H1 (cell line): ENCODE measurements around the gene SEMA3B. TPM values are rescaled to one million over a fixed set of nuclear protein-coding genes. Genes with fewer than 3 reads are reported as not detected.

Experiments used
- CTCF ChIA-PET: fragments of 300-600 bp; sonication (Branson Sonifier 250); formaldehyde crosslinking; loops from one replicate; lab custom pipeline; 2021; ENCODE audit not compliant: partially characterized antibody; lab: Charles Lee
- POLR2A ChIA-PET: fragments of 300-600 bp; sonication (Branson Sonifier 250); formaldehyde crosslinking; loops from one replicate; lab custom pipeline; 2021; ENCODE audit warnings: inconsistent platforms; ENCODE audit not compliant: partially characterized antibody; lab: Charles Lee
- DNase-seq, 2 experiments: peaks; one replicate each; pipeline versions ENCODE4 v3.0.0 to v3.0.0-alpha.2; 2010 to 2022; ENCODE audit warnings: low spot score in 2 of 2, low read depth in 1 of 2, mixed read lengths in 1 of 2
- FAIRE-seq: peaks from 2 replicates; lab custom pipeline; 2011; peaks lifted over from hg19 to GRCh38; lab: Jason Lieb, UNC
- H2AFZ ChIP-seq: 2 replicates; pipeline ENCODE4 v1.8.1; 2012; ENCODE audit warnings: low read length, inconsistent platforms
- H2AK5ac ChIP-seq: 2 replicates; pipeline ENCODE4 v1.6.1; 2013; ENCODE audit warnings: low read depth, low read length
- H2BK120ac ChIP-seq: replicated peaks from 2 replicates; pipeline ENCODE3; 2013; ENCODE audit warnings: low read depth, low read length, inconsistent platforms
- H2BK12ac ChIP-seq: 2 replicates; pipeline ENCODE4 v1.6.1; 2013; ENCODE audit warnings: low read depth, low read length
- H2BK15ac ChIP-seq: 2 replicates; pipeline ENCODE4 v1.6.1; 2013; ENCODE audit warnings: low read length
- H2BK20ac ChIP-seq: 2 replicates; pipeline ENCODE4 v1.6.1; 2013; ENCODE audit warnings: low read length
- H2BK5ac ChIP-seq: 2 replicates; pipeline ENCODE4 v1.6.1; 2013; ENCODE audit warnings: low read depth, low read length
- H3K14ac ChIP-seq: 2 replicates; pipeline ENCODE4 v1.6.1; 2013; ENCODE audit warnings: inconsistent platforms; ENCODE audit not compliant: insufficient read length
- H3K18ac ChIP-seq: 2 replicates; pipeline ENCODE4 v1.6.1; 2013; ENCODE audit warnings: low read length; ENCODE audit errors: extremely low read depth
- H3K23ac ChIP-seq: 2 replicates; pipeline ENCODE4 v1.6.1; 2013; ENCODE audit warnings: inconsistent platforms; ENCODE audit not compliant: insufficient read length
- H3K23me2 ChIP-seq: 2 replicates; pipeline ENCODE4 v1.6.1; 2013; ENCODE audit warnings: low read depth, low read length
- H3K27ac ChIP-seq: 2 replicates; pipeline ENCODE4 v1.6.1; 2011; ENCODE audit warnings: low read depth, low read length, inconsistent platforms
- H3K27me3 ChIP-seq, 4 experiments: replicated peaks in 1 of 4; 1 replicate in 1 of 4; 2 replicates in 3 of 4; pipeline versions ENCODE4 v1.6.1 to v1.8.1; 2011 to 2013; ENCODE audit warnings: low read length in 3 of 4, mild to moderate bottlenecking in 3 of 4, inconsistent platforms in 2 of 4, mixed read lengths in 2 of 4, moderate library complexity in 1 of 4; ENCODE audit not compliant: control insufficient read depth in 3 of 4, insufficient read depth in 3 of 4; ENCODE audit errors: extremely low read depth in 1 of 4
- H3K36me3 ChIP-seq, 4 experiments: 2 replicates each; pipeline versions ENCODE4 v1.6.1 to v1.8.1; 2011 to 2013; ENCODE audit warnings: mild to moderate bottlenecking in 4 of 4, low read length in 3 of 4, moderate library complexity in 2 of 4, control low read depth in 1 of 4, inconsistent platforms in 1 of 4; ENCODE audit not compliant: insufficient read depth in 4 of 4, control insufficient read depth in 2 of 4
- H3K4ac ChIP-seq: replicated peaks from 2 replicates; pipeline ENCODE3; 2013; ENCODE audit warnings: low read length, low read depth, mixed read lengths, inconsistent platforms; ENCODE audit not compliant: insufficient read length
- H3K4me1 ChIP-seq, 4 experiments: replicated peaks in 1 of 4; 1 replicate in 1 of 4; 2 replicates in 3 of 4; pipeline versions ENCODE4 v1.6.1 to v1.8.1; 2011 to 2013; ENCODE audit warnings: low read length in 3 of 4, inconsistent platforms in 2 of 4, mixed read lengths in 1 of 4; ENCODE audit not compliant: insufficient read depth in 4 of 4, control insufficient read depth in 3 of 4
- H3K4me2 ChIP-seq, 2 experiments: 2 replicates each; pipeline versions ENCODE4 v1.6.1 to v1.8.1; 2011 to 2013; ENCODE audit warnings: low read depth in 2 of 2, low read length in 2 of 2, control low read depth in 1 of 2, inconsistent platforms in 1 of 2, mild to moderate bottlenecking in 1 of 2; ENCODE audit not compliant: insufficient read depth in 1 of 2
- H3K4me3 ChIP-seq, 4 experiments: fragments of 200-600, 300-600 bp in 1 of 4; sonication (generic), shearing (Covaris generic), sonication (Bioruptor Twin) in 1 of 4; 2 replicates each; pipeline versions ENCODE4 v1.5.1 to v1.8.1; 2011 to 2016; ENCODE audit warnings: low read length in 4 of 4, low read depth in 3 of 4, control low read depth in 2 of 4, inconsistent platforms in 2 of 4, mild to moderate bottlenecking in 2 of 4, mixed read lengths in 1 of 4, moderate library complexity in 1 of 4; ENCODE audit not compliant: insufficient read depth in 2 of 4; ENCODE audit errors: extremely low read depth in 1 of 4
- H3K56ac ChIP-seq: replicated peaks from 2 replicates; pipeline ENCODE3; 2013; ENCODE audit warnings: low read depth, mild to moderate bottlenecking, mixed read lengths, low read length, inconsistent platforms; ENCODE audit not compliant: insufficient read length
- H3K79me1 ChIP-seq: 2 replicates; pipeline ENCODE4 v1.6.1; 2013; ENCODE audit warnings: low read depth, low read length, control low read depth
- H3K79me2 ChIP-seq, 2 experiments: 2 replicates each; pipeline versions ENCODE4 v1.6.1 to v1.8.1; 2012 to 2013; ENCODE audit warnings: low read length in 2 of 2, mild to moderate bottlenecking in 2 of 2, inconsistent platforms in 1 of 2; ENCODE audit not compliant: insufficient read depth in 2 of 2, control insufficient read depth in 1 of 2
- H3K9ac ChIP-seq, 4 experiments: replicated peaks in 1 of 4; 1 replicate in 1 of 4; 2 replicates in 3 of 4; pipeline versions ENCODE4 v1.6.1 to v1.8.1; 2011 to 2013; ENCODE audit warnings: low read depth in 3 of 4, low read length in 3 of 4, control low read depth in 2 of 4, mild to moderate bottlenecking in 2 of 4, moderate library complexity in 2 of 4, inconsistent platforms in 1 of 4; ENCODE audit errors: extremely low read depth in 1 of 4
- H3K9me3 ChIP-seq, 2 experiments: 2 replicates each; pipeline versions ENCODE4 v1.6.1 to v1.8.1; 2012 to 2013; ENCODE audit warnings: mild to moderate bottlenecking in 2 of 2, moderate library complexity in 2 of 2, control low read depth in 1 of 2, inconsistent platforms in 1 of 2, low read depth in 1 of 2, low read length in 1 of 2, mixed read lengths in 1 of 2; ENCODE audit not compliant: insufficient read depth in 2 of 2
- H4K20me1 ChIP-seq, 2 experiments: replicated peaks in 1 of 2; 2 replicates each; pipeline versions ENCODE3 to v1.8.1; 2011 to 2013; ENCODE audit warnings: inconsistent platforms in 2 of 2, low read length in 2 of 2, mild to moderate bottlenecking in 1 of 2; ENCODE audit not compliant: insufficient read depth in 2 of 2, control insufficient read depth in 1 of 2
- H4K5ac ChIP-seq: 2 replicates; pipeline ENCODE4 v1.6.1; 2013; ENCODE audit warnings: low read length, low read depth, mixed read lengths, inconsistent platforms; ENCODE audit not compliant: insufficient read length
- H4K8ac ChIP-seq: 2 replicates; pipeline ENCODE4 v1.8.0; 2013; ENCODE audit warnings: mild to moderate bottlenecking, moderate library complexity, low read length, inconsistent platforms; ENCODE audit not compliant: insufficient read depth; ENCODE audit errors: extremely low read depth
- H4K91ac ChIP-seq: replicated peaks from 2 replicates; pipeline ENCODE3; 2013; ENCODE audit warnings: low read length, mixed read lengths, inconsistent platforms; ENCODE audit not compliant: insufficient read length
- ATF2 ChIP-seq: IDR thresholded peaks from 2 replicates; pipeline ENCODE4 v1.6.1; 2012; ENCODE audit warnings: low read length, inconsistent platforms
- EGR1 ChIP-seq: IDR thresholded peaks from 2 replicates; pipeline ENCODE4 v1.6.1; 2011; ENCODE audit warnings: low read depth, low read length, borderline replicate concordance
- FOSL1 ChIP-seq: IDR thresholded peaks from 2 replicates; pipeline ENCODE4 v1.6.1; 2011; ENCODE audit warnings: mild to moderate bottlenecking, low read depth, low read length, moderate library complexity; ENCODE audit not compliant: insufficient read depth
- GTF2F1 ChIP-seq: IDR thresholded peaks from 2 replicates; pipeline ENCODE4 v1.6.1; 2012; ENCODE audit warnings: low read depth, low read length, improper control_type of control experiment, borderline replicate concordance
- MAFK ChIP-seq: IDR thresholded peaks from 2 replicates; pipeline ENCODE4 v1.6.1; 2012; ENCODE audit warnings: low read depth, mild to moderate bottlenecking, improper control_type of control experiment, low read length
- NANOG ChIP-seq: IDR thresholded peaks from 2 replicates; pipeline ENCODE4 v1.6.1; 2011; ENCODE audit warnings: low read length, low read depth, mild to moderate bottlenecking, inconsistent platforms; ENCODE audit not compliant: insufficient read depth, poor library complexity, severe bottlenecking
- SIX5 ChIP-seq: IDR thresholded peaks from 2 replicates; pipeline ENCODE4 v1.6.1; 2011; ENCODE audit warnings: mild to moderate bottlenecking, low read depth, low read length
- SP2 ChIP-seq: IDR thresholded peaks from 2 replicates; pipeline ENCODE4 v1.6.1; 2012; ENCODE audit warnings: mild to moderate bottlenecking, low read length, inconsistent platforms
- YY1 ChIP-seq: IDR thresholded peaks from 2 replicates; pipeline ENCODE4 v1.6.1; 2011; ENCODE audit warnings: low read depth, mild to moderate bottlenecking, low read length
- ZNF274 ChIP-seq: IDR thresholded peaks from 2 replicates; pipeline ENCODE4 v1.7.0; 2012; ENCODE audit warnings: low read length, borderline replicate concordance; ENCODE audit errors: extremely low read depth
- WGBS, 2 experiments: shearing (Covaris generic) in 1 of 2; methylation state at CpG; one replicate each; pipeline versions ENCODE4 v1.1.6 to v1.1.7; 2013 to 2015; ENCODE audit warnings: low lambda C conversion rate in 2 of 2, mixed read lengths in 2 of 2, inconsistent platforms in 1 of 2, low coverage in 1 of 2, missing lambda C conversion rate in 1 of 2; ENCODE audit not compliant: insufficient replicate concordance in 2 of 2, insufficient coverage in 1 of 2, insufficient read length in 1 of 2; ENCODE audit errors: extremely low coverage in 1 of 2, missing lambda C conversion rate in 1 of 2; 5-methylcytosine and 5-hydroxymethylcytosine counted together
- polyA plus RNA-seq, 7 experiments: library from polyadenylated mRNA; depleted of rRNA in 3 of 7; stranded (reverse) in 5 of 7; unstranded in 2 of 7; fragments of >200 nt in 5 of 7; fragments of 200-250 nt in 2 of 7; gene quantifications; 1 replicate in 5 of 7; 2 replicates in 1 of 7; 4 replicates in 1 of 7; pipeline versions ENCODE4 v1.2.1 to v1.2.3, GENCODE V29; 2011 to 2013; ENCODE audit warnings: missing spikeins in 2 of 7, mixed read lengths in 2 of 7
- total RNA-seq: library from RNA; stranded (reverse); fragmentation: NEBNext Ultra II Directional; extraction: Animal tissue kit (Norgen Biotek cat#: 25700); gene quantifications from 2 replicates; pipeline ENCODE4 v1.2.1, GENCODE V29; 2021

The SEMA3B gene
- total and polyA plus RNA-seq, 2 of the 8 experiments (the other 6 are each of a cell fraction or from before 2014, with no cell fraction given), result 3.0 to 4.7 TPM

GRCh38 chr3:50242381-50242770 is 26.6 kb upstream of the SEMA3B start:
- Histone ChIP-seq H2AK5ac (peak overlapping the region; percentile 4; the same call in 1 of the 2 replicates), H3K18ac (peak overlapping the region; percentile 100), H3K4ac (peak overlapping the region; percentile 10), H3K9ac (no peak overlapping the region; a peak in 2 of 7 replicates), H2AFZ (no peak overlapping the region), H3K27me3 (no peaks in the 10 kb centered on the region), H4K5ac (no peak overlapping the region), H3K4me1 (peaks cover 12 to 80% (median 70%) of the 10 kb centered on the region in 4 experiments), H3K36me3 (peaks cover 0 to 3% (median 0%) of the 10 kb centered on the region in 4 experiments; a peak in 1 of 8 replicates), H2BK120ac (peak overlapping the region; percentile 8), H3K4me3 (no peak overlapping the region), H2BK15ac (peak overlapping the region; percentile 99), H3K23me2 (peaks cover 11% of the 10 kb centered on the region; the same call in 1 of the 2 replicates), H2BK5ac (peak overlapping the region; percentile 98), H3K9me3 (no peaks in the 10 kb centered on the region), H4K20me1 (peaks cover 21 to 33% of the 10 kb centered on the region in 2 experiments), H3K79me1 (peaks cover 25% of the 10 kb centered on the region), H2BK20ac (peak overlapping the region; percentile 99), H3K23ac (no peak overlapping the region), H4K8ac (no peak overlapping the region), H3K14ac (no peak overlapping the region), H3K79me2 (peaks cover 33 to 92% of the 10 kb centered on the region in 2 experiments), H3K27ac (peak overlapping the region; percentile 80; the same call in 1 of the 2 replicates), H2BK12ac (peak overlapping the region; percentile 43; the same call in 1 of the 2 replicates), H3K56ac (no peak overlapping the region), H3K4me2 (peak overlapping the region in 1 of 2 experiments; percentile 87; a peak in 2 of 4 replicates), H4K91ac (peak overlapping the region; percentile 14)
- no peak for TF ChIP-seq NANOG
- no peak for TF ChIP-seq FOSL1
- TF ChIP-seq GTF2F1, result no peak
- TF ChIP-seq ZNF274, result no peak
- TF ChIP-seq ATF2, result no peak
- TF ChIP-seq SIX5, result no peak
- no peak for TF ChIP-seq SP2
- TF ChIP-seq EGR1, result no peak
- TF ChIP-seq MAFK, result no peak
- no peak for TF ChIP-seq YY1
- ChIA-PET CTCF (interaction anchor here (1.3 to 53.5 kb wide), 5 partner anchors 17 to 123 kb away, joined by 3 to 2149 read pairs (median 121); partner anchors contain the start of genes GNAI2, GNAT1, LSMEM2 and SEMA3B), POLR2A (interaction anchor here (0.6 to 3.4 kb wide), 7 partner anchors 9 to 51 kb away, joined by 3 to 41 read pairs (median 5); partner anchors contain the start of gene GNAT1)
- no peak for DNase-seq
- 93% methylated on average over 3 of the region's 3 CpGs; no CpG with 5 or more reads in 1 of the 2 experiments for WGBS, 2 experiments
- no peak for FAIRE-seq
